ENCODE measurements around the gene SLC9C2. TPM values are rescaled to one million over a fixed set of nuclear protein-coding genes. Genes with fewer than 3 reads are reported as not detected.

Gene SLC9C2
- polyA plus RNA-seq, 1 of the 3 experiments (the other 2 are of a cell fraction): not detected

DNA sequence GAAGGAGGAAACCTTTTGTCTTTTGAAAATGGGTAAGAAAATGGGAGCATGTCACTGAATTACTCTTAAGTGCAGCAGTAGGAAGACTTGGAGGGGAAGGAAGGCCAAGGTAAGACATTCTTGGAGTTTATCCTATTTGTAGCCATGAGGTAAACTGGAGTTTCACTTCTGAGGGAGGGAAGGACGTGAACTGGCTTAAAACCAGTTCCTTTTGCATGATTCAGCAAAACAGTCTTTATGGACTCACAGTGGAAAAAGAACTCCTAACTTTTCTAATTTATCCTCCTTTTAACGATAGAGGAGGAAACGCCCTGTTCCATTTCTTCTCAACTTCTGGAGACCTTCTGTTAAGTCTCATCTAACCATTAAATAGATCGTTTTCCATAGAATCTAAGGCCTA is 123.2 kb downstream of the SLC9C2 start:
- ChIA-PET CTCF (no interaction called here), POLR2A (no interaction called here)
- DNase-seq: no peak
- Histone ChIP-seq H3K9ac (no peak overlapping the region), H3F3A (replicated peaks; ENCODE audit: insufficient read depth) (peaks cover 15% of the 10 kb centered on the region), H4K20me1 (ENCODE audit: insufficient read depth) (peaks cover 8% of the 10 kb centered on the region; the same call in 1 of the 2 replicates), H3K27ac (ENCODE audit: low read depth in 2 of 2, low read length in 1 of 2) (no peak overlapping the region), H3K27me3 (ENCODE audit: insufficient read depth) (no peaks in the 10 kb centered on the region), H3K36me3 (replicated peaks in 1 of 2; ENCODE audit: control insufficient read depth in 1 of 2, insufficient read depth in 2 of 2, low read length in 1 of 2) (peaks cover 48 to 54% of the 10 kb centered on the region in 2 experiments), H3K4me2 (peak overlapping the region; percentile 92; the same call in 1 of the 2 replicates), H3K9me2 (no peaks in the 10 kb centered on the region), H3K9me3 (no peaks in the 10 kb centered on the region), H3K4me1 (ENCODE audit: control insufficient read depth in 1 of 2, insufficient read depth in 2 of 2, low read depth in 1 of 2, low read length in 1 of 2) (peaks cover 5 to 34% of the 10 kb centered on the region in 2 experiments; a peak in 3 of 4 replicates), H3K4me3 (ENCODE audit: low read depth in 2 of 2, low read length in 1 of 2) (peak overlapping the region in 1 of 2 experiments; percentile 99; a peak in 1 of 4 replicates), H2AFZ (ENCODE audit: low read depth) (no peak overlapping the region), H3K79me2 (ENCODE audit: insufficient read depth) (peaks cover 69% of the 10 kb centered on the region)
- WGBS (ENCODE audit: low lambda C conversion rate): 90% methylated on average over 4 of the region's 4 CpGs
- TF ChIP-seq RCOR1 (IDR thresholded peaks at IDR 0.05; ENCODE audit: low read length) (no peak), MEF2A (IDR thresholded peaks at IDR 0.05; ENCODE audit: borderline replicate concordance, low read depth) (no peak), ELF1 (IDR thresholded peaks at IDR 0.05) (no peak), EZH2phosphoT487 (IDR thresholded peaks at IDR 0.05; ENCODE audit: borderline replicate concordance, low read depth) (no peak), RAD21 (IDR thresholded peaks at IDR 0.05; ENCODE audit: low read length) (no peak), CTCF (IDR thresholded peaks at IDR 0.05) (no peak), PBX3 (IDR thresholded peaks at IDR 0.05) (no peak), FOXM1 (IDR thresholded peaks at IDR 0.05; ENCODE audit: low read depth) (no peak), FOSL2 (IDR thresholded peaks at IDR 0.05; ENCODE audit: borderline replicate concordance, low read depth) (no peak), EP300 (IDR thresholded peaks at IDR 0.05; ENCODE audit: borderline replicate concordance in 1 of 2, low read depth in 1 of 2, low read length in 1 of 2) (no peak), TAF1 (IDR thresholded peaks at IDR 0.05; ENCODE audit: borderline replicate concordance, low read depth, low read length) (no peak), SIN3A (IDR thresholded peaks at IDR 0.05; ENCODE audit: borderline replicate concordance, low read depth, low read length) (no peak), POLR2AphosphoS5 (IDR thresholded peaks at IDR 0.05; ENCODE audit: low read depth, low read length) (no peak), TCF12 (IDR thresholded peaks at IDR 0.05) (no peak), TEAD4 (IDR thresholded peaks at IDR 0.05; ENCODE audit: borderline replicate concordance, insufficient read depth) (no peak), RFX5 (IDR thresholded peaks at IDR 0.05; ENCODE audit: low read length) (no peak), JUND (IDR thresholded peaks at IDR 0.05) (no peak), RXRA (IDR thresholded peaks at IDR 0.05; ENCODE audit: borderline replicate concordance, low read depth) (no peak)
- TF ChIP-seq, protein P1, sequence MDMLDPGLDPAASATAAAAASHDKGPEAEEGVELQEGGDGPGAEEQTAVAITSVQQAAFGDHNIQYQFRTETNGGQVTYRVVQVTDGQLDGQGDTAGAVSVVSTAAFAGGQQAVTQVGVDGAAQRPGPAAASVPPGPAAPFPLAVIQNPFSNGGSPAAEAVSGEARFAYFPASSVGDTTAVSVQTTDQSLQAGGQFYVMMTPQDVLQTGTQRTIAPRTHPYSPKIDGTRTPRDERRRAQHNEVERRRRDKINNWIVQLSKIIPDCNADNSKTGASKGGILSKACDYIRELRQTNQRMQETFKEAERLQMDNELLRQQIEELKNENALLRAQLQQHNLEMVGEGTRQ (IDR thresholded peaks at IDR 0.05; ENCODE audit: borderline replicate concordance, low read depth, low read length): no peak

Data from SK-N-SH (cell line).